HEK293 (cell line): ENCODE measurements around the gene MT2A.

Experiments used
- CTCF ChIA-PET: fragments of 350-600 bp; formaldehyde crosslinking; extraction: SDS; loops from one replicate; lab custom pipeline; 2021; ENCODE audit warnings: antibody characterized with exemption; lab: Yijun Ruan, JAX
- POLR2A ChIA-PET: fragments of 300-600 bp; formaldehyde crosslinking; extraction: SDS; loops from one replicate; lab custom pipeline; 2020; ENCODE audit warnings: antibody characterized with exemption, inconsistent platforms; lab: Yijun Ruan, JAX
- H3K27ac ChIP-seq: fragments of 200-500 bp; sonication (Bioruptor generic); 2 replicates; pipeline ENCODE4 v1.5.1; 2014; ENCODE audit warnings: low read depth, low read length, control low read depth, inconsistent platforms; ENCODE audit errors: extremely low read depth
- H3K36me3 ChIP-seq, 2 experiments: fragments of 200-500 bp in 1 of 2; sonication (Bioruptor generic) in 1 of 2; 1 replicate in 1 of 2; 2 replicates in 1 of 2; pipeline ENCODE4 v1.5.1; 2014 to 2017; ENCODE audit warnings: inconsistent platforms in 2 of 2, low read length in 2 of 2; ENCODE audit not compliant: control insufficient read depth in 2 of 2, insufficient read depth in 1 of 2
- H3K4me1 ChIP-seq: fragments of 200-500 bp; sonication (Bioruptor generic); 2 replicates; pipeline ENCODE4 v1.5.1; 2014; ENCODE audit warnings: mild to moderate bottlenecking, low read length, inconsistent platforms; ENCODE audit not compliant: control insufficient read depth, insufficient read depth
- H3K4me3 ChIP-seq: 2 replicates; pipeline ENCODE4 v1.5.1; 2011; ENCODE audit warnings: low read depth, mild to moderate bottlenecking, control low read depth, low read length, moderate library complexity
- H3K9me3 ChIP-seq: fragments of 200-500 bp; sonication (Bioruptor generic); 2 replicates; pipeline ENCODE4 v1.5.1; 2014; ENCODE audit warnings: low read depth, low read length, inconsistent platforms; ENCODE audit not compliant: control insufficient read depth, insufficient read depth
- KLF1 ChIP-seq: fragments of 450-650 bp; formaldehyde crosslinking; IDR thresholded peaks from 2 replicates; pipeline ENCODE4 v1.5.1; 2016; ENCODE audit warnings: missing biosample characterization, missing genetic modification characterization
- KLF8 ChIP-seq: fragments of 450-650 bp; formaldehyde crosslinking; IDR thresholded peaks from 2 replicates; pipeline ENCODE4 v1.5.1; 2016; ENCODE audit warnings: missing biosample characterization, missing genetic modification characterization
- SP7 ChIP-seq: fragments of 450-650 bp; formaldehyde crosslinking; IDR thresholded peaks from 2 replicates; pipeline ENCODE4 v1.5.1; 2016; ENCODE audit warnings: missing biosample characterization, missing genetic modification characterization
- TCF7L2 ChIP-seq: IDR thresholded peaks from 2 replicates; pipeline ENCODE4 v1.6.1; 2011; ENCODE audit warnings: low read depth, mild to moderate bottlenecking, inconsistent platforms, low read length, moderate library complexity, borderline replicate concordance
- YY1 ChIP-seq: fragments of 450-650 bp; formaldehyde crosslinking; IDR thresholded peaks from 2 replicates; pipeline ENCODE4 v1.5.1; 2018; ENCODE audit warnings: missing biosample characterization, missing genetic modification characterization
- ZFHX2 ChIP-seq: fragments of 450-650 bp; formaldehyde crosslinking; conservative IDR thresholded peaks from 2 replicates; pipeline ENCODE4 v1.5.1; 2016; ENCODE audit warnings: missing biosample characterization, missing genetic modification characterization
- ZNF10 ChIP-seq: fragments of 450-650 bp; formaldehyde crosslinking; IDR thresholded peaks from 2 replicates; pipeline ENCODE4 v1.5.1; 2017; ENCODE audit warnings: missing biosample characterization, missing genetic modification characterization
- ZNF16 ChIP-seq: fragments of 450-650 bp; formaldehyde crosslinking; IDR thresholded peaks from 2 replicates; pipeline ENCODE4 v1.5.1; 2016; ENCODE audit warnings: low read depth, missing biosample characterization, missing genetic modification characterization
- ZNF169 ChIP-seq: fragments of 450-650 bp; formaldehyde crosslinking; IDR thresholded peaks from 2 replicates; pipeline ENCODE4 v1.5.1; 2016; ENCODE audit warnings: missing biosample characterization, missing genetic modification characterization
- ZNF175 ChIP-seq: fragments of 450-650 bp; formaldehyde crosslinking; IDR thresholded peaks from 2 replicates; pipeline ENCODE4 v1.5.1; 2016; ENCODE audit warnings: missing biosample characterization, missing genetic modification characterization
- ZNF211 ChIP-seq: fragments of 450-650 bp; formaldehyde crosslinking; IDR thresholded peaks from 2 replicates; pipeline ENCODE4 v1.5.1; 2016; ENCODE audit warnings: low read depth, missing biosample characterization, missing genetic modification characterization
- ZNF223 ChIP-seq: fragments of 450-650 bp; formaldehyde crosslinking; IDR thresholded peaks from 2 replicates; pipeline ENCODE4 v1.5.1; 2016; ENCODE audit warnings: missing biosample characterization, missing genetic modification characterization
- ZNF335 ChIP-seq: fragments of 450-650 bp; formaldehyde crosslinking; conservative IDR thresholded peaks from 2 replicates; pipeline ENCODE4 v1.5.1; 2016; ENCODE audit warnings: missing biosample characterization, missing genetic modification characterization
- ZNF341 ChIP-seq: fragments of 450-650 bp; formaldehyde crosslinking; IDR thresholded peaks from 2 replicates; pipeline ENCODE4; 2016; ENCODE audit warnings: low read depth, missing biosample characterization, missing genetic modification characterization
- ZNF37A ChIP-seq: fragments of 450-650 bp; IDR thresholded peaks from 2 replicates; pipeline ENCODE4 v1.5.1; 2018; ENCODE audit warnings: missing biosample characterization, missing genetic modification characterization
- ZNF426 ChIP-seq: fragments of 450-650 bp; formaldehyde crosslinking; IDR thresholded peaks from 2 replicates; pipeline ENCODE4 v1.5.1; 2017; ENCODE audit warnings: missing biosample characterization, missing genetic modification characterization, mild to moderate bottlenecking, inconsistent platforms, moderate library complexity
- ZNF48 ChIP-seq: fragments of 450-650 bp; formaldehyde crosslinking; IDR thresholded peaks from 2 replicates; pipeline ENCODE4 v1.5.1; 2016; ENCODE audit warnings: missing biosample characterization, missing genetic modification characterization
- ZNF560 ChIP-seq: fragments of 450-650 bp; formaldehyde crosslinking; IDR thresholded peaks from 2 replicates; pipeline ENCODE4 v1.5.1; 2017; ENCODE audit warnings: missing biosample characterization, missing genetic modification characterization, borderline replicate concordance
- ZNF561 ChIP-seq: fragments of 450-650 bp; IDR thresholded peaks from 2 replicates; pipeline ENCODE4 v1.5.1; 2018; ENCODE audit warnings: missing biosample characterization, missing genetic modification characterization, borderline replicate concordance
- ZNF585B ChIP-seq: fragments of 450-650 bp; formaldehyde crosslinking; IDR thresholded peaks from 2 replicates; pipeline ENCODE4 v1.5.1; 2016; ENCODE audit warnings: missing biosample characterization, missing genetic modification characterization
- ZNF596 ChIP-seq: fragments of 450-650 bp; IDR thresholded peaks from 2 replicates; pipeline ENCODE4 v1.5.0; 2018; ENCODE audit warnings: missing biosample characterization, mild to moderate bottlenecking, missing genetic modification characterization, moderate library complexity
- ZNF600 ChIP-seq: fragments of 450-650 bp; formaldehyde crosslinking; IDR thresholded peaks from 2 replicates; pipeline ENCODE4 v1.5.1; 2016; ENCODE audit warnings: missing biosample characterization, missing genetic modification characterization
- ZNF660 ChIP-seq: fragments of 450-650 bp; IDR thresholded peaks from 2 replicates; pipeline ENCODE4 v1.5.1; 2018; ENCODE audit warnings: missing biosample characterization, mild to moderate bottlenecking, missing genetic modification characterization
- ZXDB ChIP-seq: fragments of 450-650 bp; formaldehyde crosslinking; IDR thresholded peaks from 2 replicates; pipeline ENCODE4 v1.5.1; 2016; ENCODE audit warnings: missing biosample characterization, missing genetic modification characterization
- TF ChIP-seq, protein P1 (sequence below): fragments of 450-650 bp; formaldehyde crosslinking; IDR thresholded peaks from 2 replicates; pipeline ENCODE4 v1.5.1; 2016; ENCODE audit warnings: missing biosample characterization, missing genetic modification characterization
- TF ChIP-seq, protein P2 (sequence below): fragments of 450-650 bp; IDR thresholded peaks from 2 replicates; pipeline ENCODE4 v1.5.1; 2018; ENCODE audit warnings: missing biosample characterization, mild to moderate bottlenecking, missing genetic modification characterization
- TF ChIP-seq, protein P3 (sequence below): fragments of 450-650 bp; formaldehyde crosslinking; optimal IDR thresholded peaks from 2 replicates; pipeline ENCODE3; 2016; ENCODE audit warnings: missing biosample characterization, mild to moderate bottlenecking, missing genetic modification characterization
- TF ChIP-seq, protein P4 (sequence below): fragments of 450-650 bp; formaldehyde crosslinking; IDR thresholded peaks from 2 replicates; pipeline ENCODE4 v1.5.1; 2016; ENCODE audit warnings: missing biosample characterization, missing genetic modification characterization

MT2A gene

DNA sequence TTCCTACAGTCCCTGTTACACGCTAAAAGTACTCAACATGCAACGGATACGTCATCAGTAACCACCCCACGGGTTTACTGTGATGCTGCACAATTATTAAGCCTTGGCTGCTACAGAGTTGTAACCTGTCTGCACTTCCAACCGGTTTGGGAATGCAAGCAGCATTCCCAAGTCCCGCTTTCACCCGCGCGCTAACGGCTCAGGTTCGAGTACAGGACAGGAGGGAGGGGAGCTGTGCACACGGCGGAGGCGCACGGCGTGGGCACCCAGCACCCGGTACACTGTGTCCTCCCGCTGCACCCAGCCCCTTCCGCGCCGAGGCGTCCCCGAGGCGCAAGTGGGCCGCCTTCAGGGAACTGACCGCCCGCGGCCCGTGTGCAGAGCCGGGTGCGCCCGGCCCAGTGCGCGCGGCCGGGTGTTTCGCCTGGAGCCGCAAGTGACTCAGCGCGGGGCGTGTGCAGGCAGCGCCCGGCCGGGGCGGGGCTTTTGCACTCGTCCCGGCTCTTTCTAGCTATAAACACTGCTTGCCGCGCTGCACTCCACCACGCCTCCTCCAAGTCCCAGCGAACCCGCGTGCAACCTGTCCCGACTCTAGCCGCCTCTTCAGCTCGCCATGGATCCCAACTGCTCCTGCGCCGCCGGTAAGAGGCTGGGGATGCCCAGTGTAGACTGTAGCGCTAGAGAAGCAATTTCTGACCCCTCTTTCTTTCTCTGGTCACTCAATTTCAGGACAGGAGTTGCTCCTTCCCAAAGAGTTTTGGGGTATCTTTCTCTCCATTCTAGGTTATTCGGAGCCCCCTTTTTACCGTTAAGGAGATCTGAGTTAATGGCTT is at the start of gene MT2A:
TSS of gene MT2A (plus strand) at position 542 of the 833 bp plus-strand sequence. CDS start at position 614, 72 bp downstream.
- Histone ChIP-seq H3K4me1 (peaks cover 3% of the 10 kb centered on the region; the same call in 1 of the 2 replicates), H3K9me3 (no peaks in the 10 kb centered on the region), H3K4me3 (peak within 1 kb of the TSS; percentile 51), H3K27ac (peak within 1 kb of the TSS; percentile 20; the same call in 1 of the 2 replicates), H3K36me3 (no peaks in the 10 kb centered on the region)
- ChIA-PET CTCF (interaction anchor here (0.6 to 1.3 kb wide), 3 partner anchors 31 to 322 kb away, joined by 3 to 10 read pairs (median 4); no protein-coding TSS in a partner anchor), POLR2A (interaction anchor here (0.6 to 1.5 kb wide), 10 partner anchors 16 to 157 kb away, joined by 3 to 13 read pairs (median 4); partner anchors contain the start of genes MT1E, MT1F, MT1X and NUDT21)
- peak; percentile 83 for TF ChIP-seq KLF1 (tag by site-specific recombination)
- peak; percentile 52 for TF ChIP-seq SP7
- TF ChIP-seq, protein P1, sequence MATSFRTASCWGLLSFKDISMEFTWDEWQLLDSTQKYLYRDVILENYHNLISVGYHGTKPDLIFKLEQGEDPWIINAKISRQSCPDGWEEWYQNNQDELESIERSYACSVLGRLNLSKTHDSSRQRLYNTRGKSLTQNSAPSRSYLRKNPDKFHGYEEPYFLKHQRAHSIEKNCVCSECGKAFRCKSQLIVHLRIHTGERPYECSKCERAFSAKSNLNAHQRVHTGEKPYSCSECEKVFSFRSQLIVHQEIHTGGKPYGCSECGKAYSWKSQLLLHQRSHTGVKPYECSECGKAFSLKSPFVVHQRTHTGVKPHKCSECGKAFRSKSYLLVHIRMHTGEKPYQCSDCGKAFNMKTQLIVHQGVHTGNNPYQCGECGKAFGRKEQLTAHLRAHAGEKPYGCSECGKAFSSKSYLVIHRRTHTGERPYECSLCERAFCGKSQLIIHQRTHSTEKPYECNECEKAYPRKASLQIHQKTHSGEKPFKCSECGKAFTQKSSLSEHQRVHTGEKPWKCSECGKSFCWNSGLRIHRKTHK (tag by site-specific recombination) = no peak
- peak; percentile 40; the same call in 1 of the 2 replicates for TF ChIP-seq ZNF341 (tag by site-specific recombination)
- TF ChIP-seq ZNF223 (tag by site-specific recombination) = no peak
- TF ChIP-seq, protein P2, sequence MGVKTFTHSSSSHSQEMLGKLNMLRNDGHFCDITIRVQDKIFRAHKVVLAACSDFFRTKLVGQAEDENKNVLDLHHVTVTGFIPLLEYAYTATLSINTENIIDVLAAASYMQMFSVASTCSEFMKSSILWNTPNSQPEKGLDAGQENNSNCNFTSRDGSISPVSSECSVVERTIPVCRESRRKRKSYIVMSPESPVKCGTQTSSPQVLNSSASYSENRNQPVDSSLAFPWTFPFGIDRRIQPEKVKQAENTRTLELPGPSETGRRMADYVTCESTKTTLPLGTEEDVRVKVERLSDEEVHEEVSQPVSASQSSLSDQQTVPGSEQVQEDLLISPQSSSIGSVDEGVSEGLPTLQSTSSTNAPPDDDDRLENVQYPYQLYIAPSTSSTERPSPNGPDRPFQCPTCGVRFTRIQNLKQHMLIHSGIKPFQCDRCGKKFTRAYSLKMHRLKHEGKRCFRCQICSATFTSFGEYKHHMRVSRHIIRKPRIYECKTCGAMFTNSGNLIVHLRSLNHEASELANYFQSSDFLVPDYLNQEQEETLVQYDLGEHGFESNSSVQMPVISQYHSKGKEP = peak; percentile 83
- no peak for TF ChIP-seq ZNF560 (tag by site-specific recombination)
- TF ChIP-seq YY1 (tag by site-specific recombination) = no peak
- TF ChIP-seq ZNF175 = no peak
- TF ChIP-seq ZNF37A (tag by site-specific recombination) = no peak
- peak; percentile 89 for TF ChIP-seq ZNF660 (tag by site-specific recombination)
- TF ChIP-seq ZNF600 = peak; percentile 83
- TF ChIP-seq ZNF596 (tag by site-specific recombination) = peak; percentile 13; the same call in 1 of the 2 replicates
- TF ChIP-seq, protein P3, sequence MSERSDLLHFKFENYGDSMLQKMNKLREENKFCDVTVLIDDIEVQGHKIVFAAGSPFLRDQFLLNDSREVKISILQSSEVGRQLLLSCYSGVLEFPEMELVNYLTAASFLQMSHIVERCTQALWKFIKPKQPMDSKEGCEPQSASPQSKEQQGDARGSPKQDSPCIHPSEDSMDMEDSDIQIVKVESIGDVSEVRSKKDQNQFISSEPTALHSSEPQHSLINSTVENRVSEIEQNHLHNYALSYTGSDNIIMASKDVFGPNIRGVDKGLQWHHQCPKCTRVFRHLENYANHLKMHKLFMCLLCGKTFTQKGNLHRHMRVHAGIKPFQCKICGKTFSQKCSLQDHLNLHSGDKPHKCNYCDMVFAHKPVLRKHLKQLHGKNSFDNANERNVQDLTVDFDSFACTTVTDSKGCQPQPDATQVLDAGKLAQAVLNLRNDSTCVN (tag by site-specific recombination) = peak; percentile 84
- peak; percentile 92 for TF ChIP-seq ZNF16
- no peak for TF ChIP-seq ZNF211 (tag by site-specific recombination)
- TF ChIP-seq ZNF10 (tag by site-specific recombination) = no peak
- TF ChIP-seq ZNF585B = no peak
- TF ChIP-seq ZNF335 (tag by site-specific recombination) = peak; percentile 21; the same call in 1 of the 2 replicates
- TF ChIP-seq KLF8 (tag by site-specific recombination) = peak; percentile 80
- TF ChIP-seq TCF7L2 = no peak
- TF ChIP-seq ZNF561 (tag by site-specific recombination) = peak; percentile 97
- TF ChIP-seq ZNF169 (tag by site-specific recombination) = no peak
- 0 out of 2 replicates have a peak, but pooled peaks have one; percentile 8 for TF ChIP-seq ZXDB (tag by site-specific recombination)
- TF ChIP-seq ZFHX2 (tag by site-specific recombination) = peak; percentile 81
- TF ChIP-seq, protein P4, sequence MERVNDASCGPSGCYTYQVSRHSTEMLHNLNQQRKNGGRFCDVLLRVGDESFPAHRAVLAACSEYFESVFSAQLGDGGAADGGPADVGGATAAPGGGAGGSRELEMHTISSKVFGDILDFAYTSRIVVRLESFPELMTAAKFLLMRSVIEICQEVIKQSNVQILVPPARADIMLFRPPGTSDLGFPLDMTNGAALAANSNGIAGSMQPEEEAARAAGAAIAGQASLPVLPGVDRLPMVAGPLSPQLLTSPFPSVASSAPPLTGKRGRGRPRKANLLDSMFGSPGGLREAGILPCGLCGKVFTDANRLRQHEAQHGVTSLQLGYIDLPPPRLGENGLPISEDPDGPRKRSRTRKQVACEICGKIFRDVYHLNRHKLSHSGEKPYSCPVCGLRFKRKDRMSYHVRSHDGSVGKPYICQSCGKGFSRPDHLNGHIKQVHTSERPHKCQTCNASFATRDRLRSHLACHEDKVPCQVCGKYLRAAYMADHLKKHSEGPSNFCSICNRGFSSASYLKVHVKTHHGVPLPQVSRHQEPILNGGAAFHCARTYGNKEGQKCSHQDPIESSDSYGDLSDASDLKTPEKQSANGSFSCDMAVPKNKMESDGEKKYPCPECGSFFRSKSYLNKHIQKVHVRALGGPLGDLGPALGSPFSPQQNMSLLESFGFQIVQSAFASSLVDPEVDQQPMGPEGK (tag by site-specific recombination) = peak; percentile 56
- TF ChIP-seq ZNF48 = no peak
- TF ChIP-seq ZNF426 = no peak
